Prostate gland (tissue), 2 donors: Measurements from ENCODE around the gene STMN1. TPM values are rescaled to one million over a fixed set of nuclear protein-coding genes. Genes with fewer than 3 reads are reported as not detected.

Experiments
- DNase-seq: peaks from one replicate; pipeline ENCODE4 v3.0.0-alpha.2; 2019; ENCODE audit warnings: low spot score
- H3K27ac ChIP-seq, 2 donors: fragments of 200-600 bp; sonication (generic); 2 replicates each; pipeline ENCODE4 v1.5.1; 2017 to 2019
- H3K27me3 ChIP-seq: fragments of 200-600 bp; sonication (generic); replicated peaks from 2 replicates; pipeline ENCODE4 v1.5.1; 2019; ENCODE audit not compliant: insufficient read depth
- H3K36me3 ChIP-seq, 2 donors: fragments of 200-600 bp; sonication (generic); 1 replicate in 1 of 2; 2 replicates in 1 of 2; pipeline versions ENCODE4 v1.5.1 to v1.8.1; 2017 to 2019
- H3K4me1 ChIP-seq: fragments of 200-600 bp; sonication (generic); replicated peaks from 2 replicates; pipeline ENCODE4 v1.5.1; 2019
- H3K4me3 ChIP-seq, 2 donors: fragments of 200-600 bp; sonication (generic); 2 replicates each; pipeline ENCODE4 v1.5.1; 2017 to 2019
- H3K9me3 ChIP-seq: fragments of 200-600 bp; sonication (generic); 2 replicates; pipeline ENCODE4 v1.5.1; 2017
- CTCF ChIP-seq, 4 experiments: fragments of 200-600 bp in 2 of 4; fragments of 450-650 bp in 2 of 4; sonication (generic) in 2 of 4; IDR thresholded peaks; 1 replicate in 3 of 4; 2 replicates in 1 of 4; pipeline ENCODE4 v1.5.1; 2016 to 2019; ENCODE audit warnings: antibody characterized with exemption in 4 of 4, mild to moderate bottlenecking in 2 of 4, moderate library complexity in 2 of 4
- POLR2A ChIP-seq: fragments of 450-650 bp; IDR thresholded peaks from one replicate; pipeline ENCODE4 v1.6.1; 2016; ENCODE audit warnings: antibody characterized with exemption, mild to moderate bottlenecking
- POLR2AphosphoS5 ChIP-seq: sonication (generic); formaldehyde crosslinking; IDR thresholded peaks from one replicate; pipeline ENCODE4 v1.6.1; 2017; ENCODE audit warnings: antibody characterized with exemption
- WGBS: methylation state at CpG from one replicate; pipeline ENCODE4 v1.1.5; 2018; 5-methylcytosine and 5-hydroxymethylcytosine counted together
- intact Hi-C: fragments of 100-400 bp; cut with DNase I; formaldehyde crosslinking; loops from one replicate; pipeline ENCODE4 v1.14.2; 2022
- total RNA-seq, 2 donors: library from RNA; depleted of rRNA; stranded (reverse); fragments of >200 nt; gene quantifications; one replicate each; pipeline ENCODE4 v1.1.0, GENCODE V29; 2016

STMN1 gene
- total RNA-seq, 2 donors from 2014 or later, result 21.8 to 138 TPM

GRCh38 chr1:25880518-25880917 is 25.7 kb downstream of the STMN1 start:
- Histone ChIP-seq H3K27me3 (no peaks in the 10 kb centered on the region), H3K36me3 (no peaks in the 10 kb centered on the region), H3K4me1 (no peaks in the 10 kb centered on the region), H3K9me3 (no peaks in the 10 kb centered on the region), H3K27ac (no peak overlapping the region), H3K4me3 (no peak overlapping the region)
- intact Hi-C loops, result no loop called here
- no peak for DNase-seq
- no peak for TF ChIP-seq POLR2AphosphoS5
- TF ChIP-seq CTCF (IDR thresholded peaks at IDR 0.05), result no peak
- TF ChIP-seq POLR2A, result no peak
- WGBS, result 94% methylated on average over 5 of the region's 5 CpGs

- intact Hi-C loops, result no loop called here
- no peaks in the 10 kb centered on the region for H3K36me3 ChIP-seq
- H3K4me1 ChIP-seq, result peaks cover 1% of the 10 kb centered on the region
- DNase-seq, result no peak
- no peak overlapping the region for H3K27ac ChIP-seq
- H3K4me3 ChIP-seq, result no peak overlapping the region
- H3K9me3 ChIP-seq, result no peaks in the 10 kb centered on the region
- 64% methylated on average over 2 of the region's 2 CpGs for WGBS
- no peaks in the 10 kb centered on the region for H3K27me3 ChIP-seq
- no peak for TF ChIP-seq CTCF (IDR thresholded peaks at IDR 0.05)
- TF ChIP-seq POLR2A, result no peak
- TF ChIP-seq POLR2AphosphoS5, result no peak
These were observed 26.5 kb downstream of the STMN1 start for GRCh38 chr1:25879675-25880074.

- H3K9me3 ChIP-seq, result no peaks in the 10 kb centered on the region
- H3K4me1 ChIP-seq, result peaks cover 5% of the 10 kb centered on the region
- peak; percentile 18 for TF ChIP-seq POLR2AphosphoS5
- no peak for TF ChIP-seq POLR2A
- no peak overlapping the region for H3K27ac ChIP-seq
- 56% methylated on average over 5 of the region's 5 CpGs for WGBS
- H3K27me3 ChIP-seq, result no peaks in the 10 kb centered on the region
- intact Hi-C loops, result no loop called here
- H3K36me3 ChIP-seq, result no peaks in the 10 kb centered on the region
- DNase-seq, result peak; percentile 39
- H3K4me3 ChIP-seq, result no peak overlapping the region
These were observed 27.5 kb downstream of the STMN1 start for GRCh38 chr1:25878690-25879089.

- H3K9me3 ChIP-seq, result no peaks in the 10 kb centered on the region
- no peak overlapping the region for H3K27ac ChIP-seq
- DNase-seq, result no peak
- TF ChIP-seq CTCF (IDR thresholded peaks at IDR 0.05), result no peak
- TF ChIP-seq POLR2A, result no peak
- TF ChIP-seq POLR2AphosphoS5, result no peak
- peaks cover 10% of the 10 kb centered on the region for H3K4me1 ChIP-seq
- no peaks in the 10 kb centered on the region for H3K36me3 ChIP-seq
- no peak overlapping the region for H3K4me3 ChIP-seq
- intact Hi-C loops, result no loop called here
- WGBS, result 69% methylated on average over 2 of the region's 2 CpGs
- H3K27me3 ChIP-seq, result no peaks in the 10 kb centered on the region
These were observed 29.1 kb downstream of the STMN1 start for GRCh38 chr1:25877155-25877554.

GRCh38 chr1:25876693-25877077 is 29.5 kb downstream of the STMN1 start:
- intact Hi-C loops, result no loop called here
- Histone ChIP-seq H3K4me1 (peaks cover 10% of the 10 kb centered on the region), H3K9me3 (no peaks in the 10 kb centered on the region), H3K4me3 (no peak overlapping the region), H3K27ac (peak overlapping the region; percentile 81 to 86), H3K36me3 (no peaks in the 10 kb centered on the region), H3K27me3 (no peaks in the 10 kb centered on the region)
- no peak for DNase-seq
- 31% methylated on average over 2 of the region's 2 CpGs for WGBS
- TF ChIP-seq POLR2AphosphoS5 (no peak), POLR2A (no peak), CTCF (IDR thresholded peaks at IDR 0.05) (no peak)
